NCI-H1092 treated with DMSO at 0.1 percent for 48 hours (cell line): ENCODE data around the gene TM7SF3.

Source experiments
- DNase-seq: peaks from one replicate; lab custom pipeline; 2025; lab: John Stamatoyannopoulos, UW

TM7SF3 gene

DNA sequence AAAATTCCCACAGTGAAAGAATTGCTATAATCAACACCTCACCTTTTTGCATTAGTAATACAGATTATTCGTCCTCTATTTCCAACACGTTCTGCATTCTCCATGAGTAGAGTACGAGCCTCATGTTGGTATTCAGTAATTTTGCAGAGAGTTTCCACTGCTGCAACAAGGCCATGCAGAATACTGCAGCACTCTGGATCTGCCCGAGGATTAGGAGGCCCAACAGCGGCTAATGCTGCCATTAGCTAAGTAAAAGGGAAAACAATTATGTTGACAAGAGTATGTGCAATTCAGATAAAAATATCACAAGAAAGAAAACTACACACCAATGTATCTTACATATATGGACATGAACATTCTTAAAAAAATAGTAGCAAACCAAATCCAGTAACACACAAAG, 85.5 kb downstream of the TM7SF3 start:
- DNase-seq: no peak
